Stromal cell of bone marrow (primary cell): ENCODE results near the gene RNLS.
"Not testable (repeated sequence)": the region's sequence is repeated elsewhere in the genome, so short reads cannot be mapped to it uniquely, and the experiment has no call there.

ENCODE experiments used
- DNase-seq: peaks from one replicate; pipeline ENCODE4 v3.0.0-alpha.2; 2012; ENCODE audit warnings: low read depth

Gene RNLS

DNA sequence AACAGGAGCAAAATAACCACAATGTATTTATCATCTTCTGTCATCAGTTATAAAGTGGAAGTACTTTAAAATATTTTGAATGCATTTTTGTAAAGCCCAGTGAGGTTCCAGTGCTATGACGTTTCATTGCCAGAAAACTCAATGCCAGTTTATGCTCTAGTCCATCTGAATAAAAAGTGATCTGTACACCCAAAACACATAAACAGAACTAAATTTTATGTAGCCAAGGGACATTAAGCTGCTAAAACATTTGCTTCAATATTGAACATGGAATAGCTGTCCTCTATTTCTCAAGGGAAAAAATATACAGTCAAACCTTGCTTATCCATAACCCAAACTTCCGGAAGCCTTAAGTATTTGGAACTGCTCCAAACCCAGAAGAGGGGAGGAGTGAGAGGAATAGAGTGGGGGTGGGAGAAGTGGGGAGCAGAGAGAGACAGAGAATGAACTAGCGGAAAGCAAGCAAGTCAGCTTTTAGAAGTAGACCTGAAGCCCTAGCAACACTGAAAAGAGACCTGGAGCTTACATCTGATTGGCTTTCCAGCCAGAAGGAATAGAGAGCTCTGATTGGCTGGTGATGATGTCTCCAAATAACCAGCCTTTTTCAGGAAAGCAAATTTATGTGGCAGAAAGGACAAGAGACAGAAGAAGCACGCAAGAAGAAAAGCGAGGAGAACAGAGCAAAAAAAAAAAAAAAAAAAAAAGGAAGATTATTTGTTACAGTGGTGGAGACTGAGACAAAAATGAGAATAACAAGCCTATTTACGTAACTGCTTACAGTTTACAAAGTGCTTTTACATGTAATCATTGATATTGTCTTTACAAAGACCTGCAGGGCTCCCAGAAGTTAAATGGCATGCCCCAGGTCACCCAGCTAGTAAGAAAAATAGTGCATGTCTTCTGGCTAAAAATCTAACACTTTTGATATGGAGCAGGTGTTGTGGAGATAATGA, 196.0 kb downstream of the RNLS start:
- DNase-seq: peak; percentile 67

DNA sequence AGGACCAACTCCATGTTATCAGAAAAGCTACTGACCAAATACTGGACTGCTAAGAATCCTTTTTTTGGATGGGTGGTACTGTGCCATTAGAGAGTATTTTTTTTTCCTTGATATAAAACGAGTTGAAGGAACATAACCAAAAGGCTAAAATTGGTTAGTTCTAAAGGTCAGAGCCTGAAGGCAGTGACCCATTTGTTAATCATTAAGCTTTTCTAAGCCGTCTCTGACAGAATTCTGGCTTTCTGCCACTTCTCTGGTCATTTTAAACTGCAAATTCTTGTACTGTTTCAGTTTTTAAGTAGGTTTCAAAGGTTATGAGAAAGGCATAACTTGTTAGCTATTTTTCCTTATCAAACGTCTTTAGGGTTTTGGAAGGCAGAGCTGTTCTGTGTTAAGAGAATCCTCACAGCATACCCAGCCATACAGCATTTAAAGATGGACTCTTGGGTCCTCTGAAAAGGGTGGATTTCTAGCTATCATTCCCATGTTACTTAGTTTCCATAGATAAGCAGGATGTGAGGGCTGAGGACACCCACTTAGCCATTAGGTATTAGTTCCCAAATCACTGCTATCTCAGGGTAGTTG, 196.8 kb downstream of the RNLS start:
- no peak for DNase-seq

DNA sequence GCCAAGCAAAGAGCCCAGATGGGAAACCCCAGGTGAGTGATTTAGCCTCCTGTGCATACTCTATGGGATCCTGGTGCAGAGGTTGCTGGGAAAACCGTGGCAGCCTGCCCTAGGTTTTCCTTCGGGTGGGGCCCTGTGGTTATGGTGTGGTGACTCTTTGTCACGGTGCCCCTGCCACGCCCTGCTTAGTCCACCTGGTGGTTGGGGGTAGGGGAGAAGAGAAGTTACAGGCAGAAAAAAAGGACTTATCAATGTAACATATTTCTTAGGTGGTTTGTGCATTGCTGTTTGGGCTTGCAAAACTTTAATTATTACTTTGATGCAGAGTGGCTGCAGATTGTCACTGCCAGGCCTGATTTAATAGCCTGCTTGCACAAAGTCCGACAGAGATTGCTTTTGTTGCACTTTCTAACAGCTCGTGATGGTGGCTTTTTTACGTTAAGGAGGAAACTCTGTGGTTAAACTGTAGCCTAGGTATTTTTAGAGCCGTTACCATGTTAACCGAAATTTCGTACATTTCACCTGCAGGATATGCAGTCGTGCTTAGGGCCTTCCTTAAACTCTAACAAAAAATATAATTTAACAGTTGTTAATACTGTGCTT, 197.4 kb downstream of the RNLS start:
- no peak for DNase-seq

DNA sequence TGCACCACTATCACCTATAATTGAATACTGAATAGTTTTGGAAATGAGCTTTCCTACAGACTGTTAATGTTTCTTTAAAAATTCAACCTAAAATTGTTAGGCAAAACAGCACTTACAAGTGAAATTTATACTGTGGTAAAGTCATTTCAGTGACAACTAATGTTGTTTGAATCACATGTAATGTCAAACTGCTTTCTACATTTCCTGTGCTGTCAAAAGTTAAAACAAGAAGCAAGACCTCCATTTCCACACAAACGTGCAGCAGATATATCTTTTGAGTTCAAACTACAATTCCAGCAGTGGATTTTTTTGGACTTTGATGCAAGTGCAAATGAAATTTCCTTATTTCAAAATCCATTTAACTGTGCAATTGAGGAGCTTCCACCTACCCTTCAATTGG, 199.8 kb downstream of the RNLS start:
- DNase-seq: no peak

DNA sequence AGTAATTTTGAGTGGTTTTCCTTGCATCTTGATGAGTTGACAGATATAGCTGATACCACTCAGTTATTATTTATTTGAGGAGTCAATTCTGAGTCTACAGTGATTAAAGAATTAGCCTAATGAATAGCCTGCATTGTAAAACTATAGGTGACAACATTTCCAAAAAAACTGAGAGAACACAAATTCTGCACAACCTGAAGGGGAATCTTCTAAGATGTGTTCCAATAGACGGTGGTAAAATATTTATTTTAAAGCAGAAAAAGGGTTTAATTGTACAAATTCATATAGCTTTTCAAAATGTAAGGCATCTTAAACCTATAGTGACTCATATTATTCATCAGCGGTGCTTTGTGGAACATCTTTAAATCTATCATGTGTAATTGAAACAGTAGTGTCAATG, 200.4 kb downstream of the RNLS start:
- DNase-seq: no peak

DNA sequence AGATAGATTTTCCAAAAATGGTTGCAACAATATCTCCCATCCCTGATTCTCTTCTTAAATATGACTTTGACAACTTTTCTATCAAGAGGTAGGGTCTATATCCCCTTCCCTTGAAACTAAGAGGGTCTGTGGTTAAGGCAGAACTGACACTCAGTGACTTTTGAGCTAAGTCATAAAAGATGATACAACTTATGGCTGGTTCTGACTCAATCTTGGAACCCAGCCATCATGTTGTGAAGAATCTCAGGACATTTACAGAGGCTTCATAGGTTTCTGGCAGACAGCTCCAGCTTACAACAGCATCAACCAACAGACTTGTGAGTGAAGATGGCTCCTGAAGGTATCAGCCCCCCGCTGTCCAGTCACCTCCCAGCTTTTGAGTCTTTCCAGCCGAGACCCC, 203.5 kb downstream of the RNLS start:
- peak; percentile 69 for DNase-seq

DNA sequence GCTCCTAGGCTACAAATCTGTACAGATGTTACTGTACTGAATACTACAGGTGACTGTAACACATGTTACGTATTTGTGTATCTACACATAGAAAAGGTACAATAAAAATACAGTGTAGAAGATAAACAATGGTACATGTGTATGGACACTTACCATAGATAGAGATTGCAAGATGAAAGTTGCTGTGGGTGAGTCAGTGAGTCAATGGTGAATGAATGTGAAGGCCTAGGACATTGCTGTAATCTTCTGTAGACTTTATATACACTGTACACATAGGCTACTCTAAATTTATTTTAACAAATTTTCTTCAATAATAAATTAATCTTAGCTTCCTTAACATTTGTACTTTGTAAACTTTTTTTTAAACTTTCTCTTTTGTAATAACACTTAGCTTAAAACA, 205.6 kb downstream of the RNLS start:
- DNase-seq: no peak

DNA sequence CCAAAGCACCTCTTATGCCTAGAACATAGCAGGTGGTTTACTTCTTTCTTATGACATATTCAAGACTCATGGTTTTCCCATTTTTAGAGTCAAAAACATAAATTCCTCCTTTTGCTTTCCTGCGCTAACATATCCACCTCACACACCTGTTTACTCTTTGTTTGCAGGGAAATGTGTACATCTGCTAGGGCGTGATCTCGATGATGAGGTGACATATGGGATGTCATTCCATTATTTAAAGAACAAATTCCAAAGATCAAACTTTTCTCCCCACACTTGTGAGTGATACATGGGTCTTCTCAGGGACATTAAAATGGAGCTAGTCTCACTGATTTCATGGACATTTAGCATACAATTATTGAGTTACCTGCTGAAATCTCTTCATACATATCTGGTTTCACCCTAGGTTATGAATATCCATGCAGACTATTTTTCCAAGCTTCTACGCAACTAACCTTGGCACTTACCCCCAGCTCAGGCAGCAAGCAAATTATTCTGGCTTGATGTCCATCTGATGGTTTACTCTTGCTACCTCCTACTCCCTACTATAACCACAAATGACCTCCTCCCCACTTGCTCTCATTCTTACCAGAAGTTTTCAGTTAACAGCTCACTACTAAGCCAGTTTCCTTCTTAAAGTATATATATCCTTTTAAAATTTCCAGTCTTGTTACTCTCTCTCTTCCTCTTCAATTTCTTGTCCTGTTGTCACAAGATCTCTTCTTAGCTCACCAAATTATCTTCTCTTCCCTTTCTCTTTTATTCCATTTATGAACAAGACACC, 208.5 kb downstream of the RNLS start:
- DNase-seq: peak; percentile 1

DNA sequence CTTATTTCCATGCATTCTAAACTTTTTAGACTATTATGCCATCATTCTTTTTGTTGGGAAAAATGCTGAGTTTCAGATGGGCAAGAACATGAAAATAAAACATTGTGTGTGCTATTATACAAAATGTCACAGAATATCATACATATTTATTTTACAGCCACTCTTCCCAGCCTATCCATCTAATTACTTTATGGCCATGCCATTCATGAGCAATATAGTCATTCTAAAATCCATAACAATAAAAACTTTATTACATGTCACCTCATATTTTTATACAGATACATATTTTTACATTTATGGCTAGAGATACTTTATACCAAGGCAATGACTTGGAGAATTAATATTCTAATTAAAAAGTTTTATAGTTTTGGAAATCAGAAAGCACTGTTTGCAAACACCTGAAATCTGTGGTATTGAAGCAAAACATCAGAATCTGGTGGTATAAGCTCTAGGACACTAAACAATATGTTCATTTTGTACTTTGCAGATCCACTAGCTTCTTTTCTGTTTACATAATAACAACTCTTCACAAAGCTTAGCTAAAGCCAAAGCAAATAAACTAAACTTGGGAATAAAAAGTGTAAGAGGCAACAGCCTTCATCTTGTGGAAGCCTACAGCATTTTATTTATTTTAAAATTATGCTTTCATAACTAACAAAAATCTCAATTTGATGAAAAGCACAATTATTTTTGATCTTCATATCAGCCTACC, 210.1 kb downstream of the RNLS start:
- no peak for DNase-seq

DNA sequence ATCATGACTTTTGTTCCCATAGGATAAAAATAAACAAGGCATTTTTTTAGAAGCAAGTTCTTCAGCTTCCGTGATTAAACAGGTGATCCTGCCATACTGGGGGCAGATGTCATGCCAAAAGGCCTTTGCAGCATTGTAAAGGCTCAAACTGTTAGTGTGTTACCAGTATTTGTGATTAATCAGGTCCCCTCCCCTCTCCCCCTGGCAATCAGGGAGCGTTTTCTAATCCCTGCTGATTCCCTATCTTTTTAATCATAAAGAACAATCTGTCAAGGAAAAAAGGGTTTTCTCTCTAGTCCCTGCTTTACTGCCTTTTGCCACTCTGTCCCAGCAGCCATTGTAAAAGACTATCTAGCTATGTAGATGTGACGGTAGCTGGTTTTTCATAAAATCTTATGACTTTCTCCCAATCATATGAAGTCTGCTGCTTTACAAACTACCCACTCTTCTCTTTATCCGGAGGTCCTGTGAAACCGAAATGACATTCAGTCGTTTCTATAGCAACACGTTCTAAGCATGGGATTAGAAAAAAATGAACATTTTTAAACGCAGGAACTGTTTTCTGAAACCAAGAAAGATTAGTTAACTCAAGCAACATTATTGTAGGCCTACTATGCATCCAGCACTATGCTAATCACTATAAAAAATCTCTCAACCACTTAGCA, 210.9 kb downstream of the RNLS start:
- DNase-seq: no peak

DNA sequence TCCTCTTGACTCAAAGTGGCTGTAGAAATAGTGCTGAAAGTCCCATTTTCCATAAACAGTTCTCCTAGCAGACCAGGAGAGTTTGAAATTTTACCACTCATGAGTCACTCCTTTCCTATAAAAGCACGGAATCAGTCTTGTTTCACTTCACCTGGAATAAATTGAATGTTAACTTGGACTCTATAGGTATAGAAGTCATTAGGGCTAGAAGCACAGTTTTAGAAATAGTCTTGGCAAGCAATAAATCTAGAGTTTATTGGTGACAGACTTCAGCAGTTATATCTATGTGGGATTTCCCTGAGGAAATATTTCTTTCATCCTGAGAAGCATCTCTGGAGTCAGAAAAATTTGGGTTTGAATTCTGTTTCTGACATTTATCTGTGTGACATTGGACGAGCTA, 212.4 kb downstream of the RNLS start:
- DNase-seq: no peak

DNA sequence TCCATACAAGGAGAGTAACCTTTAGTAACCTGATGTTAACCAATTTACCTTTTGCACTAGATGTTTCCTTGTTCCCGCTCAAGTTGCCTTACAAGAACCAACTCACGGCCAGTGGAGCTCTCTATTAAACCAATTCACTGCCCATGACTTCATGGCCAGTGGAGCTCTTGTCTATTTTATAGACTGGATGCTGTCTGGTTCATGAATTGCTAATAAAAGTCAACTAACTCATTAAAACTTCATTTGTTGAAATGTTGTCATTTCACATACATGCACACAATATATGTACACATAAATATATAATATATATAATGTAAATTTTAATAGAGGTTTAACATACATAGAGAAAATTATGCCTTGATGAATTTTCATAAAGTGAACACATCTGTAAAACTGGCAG, 216.3 kb downstream of the RNLS start:
- no peak for DNase-seq

DNA sequence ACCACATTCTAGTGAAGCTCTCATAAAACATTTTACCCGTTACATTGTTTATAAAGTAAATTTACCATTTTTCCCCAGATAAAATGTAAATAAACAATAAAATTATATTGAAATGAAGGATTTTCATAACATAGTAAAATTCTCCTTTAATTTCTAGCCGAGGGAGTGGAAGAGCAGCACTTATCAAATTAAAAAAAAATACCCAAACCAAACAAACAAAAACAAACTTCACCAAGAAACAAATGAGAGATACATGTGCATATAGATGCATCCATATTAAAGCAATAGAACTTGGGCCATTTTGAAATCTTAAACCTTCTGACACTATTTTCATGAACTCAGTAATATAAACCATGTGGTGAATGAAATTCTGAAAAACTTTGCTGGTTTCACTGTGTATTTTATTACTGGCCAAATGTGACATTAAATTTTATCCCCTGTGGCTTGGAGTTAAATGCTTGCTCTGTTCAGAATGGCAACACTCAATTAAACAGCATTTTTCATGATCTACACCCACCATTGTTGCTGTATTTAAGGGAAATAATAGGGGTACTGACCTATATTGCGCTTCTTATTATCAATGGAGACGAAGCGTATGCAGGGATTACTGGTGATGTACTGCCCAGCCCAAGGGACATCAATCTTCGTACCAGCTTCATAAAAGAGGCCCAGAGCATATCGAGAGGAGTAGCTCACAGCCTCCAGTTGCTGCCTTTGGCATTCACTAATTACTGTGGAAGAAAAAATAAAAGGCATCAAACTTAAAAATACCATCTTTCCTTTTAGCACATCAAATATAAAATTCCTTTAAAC, 220.9 kb downstream of the RNLS start:
- no peak for DNase-seq

DNA sequence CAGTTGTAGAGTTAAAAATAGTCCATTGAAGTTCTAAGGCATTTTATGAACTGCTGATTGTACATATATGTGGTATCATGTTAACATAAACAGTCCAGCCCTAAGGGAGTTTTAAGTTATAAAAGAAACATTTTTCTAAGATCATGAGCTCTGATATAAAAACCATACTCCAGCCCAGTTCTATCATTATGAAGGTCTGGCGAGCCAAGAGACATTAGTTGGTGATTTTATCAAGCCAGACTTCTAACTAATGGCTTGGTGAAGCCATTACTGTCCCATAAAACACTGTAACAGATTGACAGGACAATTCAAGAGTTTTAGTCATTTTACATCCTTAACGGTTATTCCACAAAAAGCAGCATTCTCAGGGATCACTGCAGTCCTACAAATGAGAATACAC, 221.6 kb downstream of the RNLS start:
- no peak for DNase-seq

DNA sequence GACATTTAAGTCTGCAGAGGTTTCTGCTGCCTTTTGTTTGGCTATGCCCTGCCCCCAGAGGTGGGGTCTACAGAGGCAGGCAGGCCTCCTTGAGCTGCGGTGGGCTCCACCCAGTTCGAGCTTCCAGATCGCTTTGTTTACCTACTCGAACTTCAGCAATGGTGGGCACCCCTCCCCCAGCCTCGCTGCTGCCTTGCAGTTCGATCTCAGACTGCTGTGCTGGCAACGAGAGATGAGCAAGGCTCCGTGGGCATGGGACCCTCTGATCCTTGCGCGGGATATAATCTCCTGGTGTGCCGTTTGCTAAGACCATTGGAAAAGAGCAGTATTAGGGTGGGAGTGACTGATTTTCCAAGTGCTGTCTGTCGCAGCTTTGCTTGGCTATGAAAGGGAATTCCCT, 227.4 kb downstream of the RNLS start:
- not testable (repeated sequence) for DNase-seq

DNA sequence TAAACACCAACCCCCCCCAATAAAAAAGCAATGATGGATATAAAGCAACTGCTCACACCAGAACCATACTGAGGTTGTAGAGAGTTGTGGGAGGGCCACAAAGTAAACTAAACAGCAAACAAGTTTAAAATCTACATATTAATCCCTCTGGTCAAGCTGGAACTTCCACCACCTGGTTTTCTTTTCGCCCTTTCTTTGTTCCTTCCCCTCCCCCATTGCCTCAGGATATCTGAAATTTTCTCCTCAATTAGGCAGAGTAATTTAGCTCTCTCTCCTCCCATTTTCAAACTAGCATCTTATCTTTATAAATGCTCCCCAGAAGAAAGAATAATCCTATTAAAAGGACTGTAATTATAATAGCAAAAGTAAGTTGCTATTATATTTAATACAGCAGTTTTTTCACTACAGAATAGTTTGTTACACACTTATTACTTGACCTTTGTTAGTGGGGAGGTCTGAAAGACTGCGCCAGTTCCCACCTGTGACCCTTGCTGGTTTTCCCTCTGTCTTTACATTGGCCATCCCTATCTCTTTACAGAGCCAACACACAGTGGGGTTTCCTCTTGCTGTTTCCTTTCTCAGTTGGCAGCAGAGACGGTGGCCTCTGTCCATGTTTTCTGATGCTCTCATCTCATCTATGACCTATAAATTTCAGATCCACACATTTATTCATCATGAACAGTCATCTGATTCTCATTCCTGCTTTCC, 235.4 kb downstream of the RNLS start:
- no peak for DNase-seq

DNA sequence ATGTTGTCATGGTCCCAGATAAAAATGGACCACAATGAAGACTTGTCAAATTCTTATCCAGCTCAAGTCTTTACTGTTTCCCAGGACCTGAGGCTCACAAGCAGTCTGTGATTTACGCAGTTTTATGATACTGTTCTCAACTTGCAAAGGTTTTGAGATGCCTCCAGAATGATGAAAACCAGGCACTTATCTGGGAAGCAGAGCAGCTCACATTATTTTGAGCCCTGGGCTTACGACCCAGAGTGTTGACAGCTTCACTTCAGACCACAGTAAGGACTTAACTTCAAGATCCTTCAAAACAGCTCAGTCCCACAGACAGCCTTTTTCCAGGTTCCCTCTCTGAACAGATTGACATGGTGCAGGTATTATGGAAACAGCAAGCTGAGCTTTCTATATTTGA, 236.1 kb downstream of the RNLS start:
- no peak for DNase-seq

DNA sequence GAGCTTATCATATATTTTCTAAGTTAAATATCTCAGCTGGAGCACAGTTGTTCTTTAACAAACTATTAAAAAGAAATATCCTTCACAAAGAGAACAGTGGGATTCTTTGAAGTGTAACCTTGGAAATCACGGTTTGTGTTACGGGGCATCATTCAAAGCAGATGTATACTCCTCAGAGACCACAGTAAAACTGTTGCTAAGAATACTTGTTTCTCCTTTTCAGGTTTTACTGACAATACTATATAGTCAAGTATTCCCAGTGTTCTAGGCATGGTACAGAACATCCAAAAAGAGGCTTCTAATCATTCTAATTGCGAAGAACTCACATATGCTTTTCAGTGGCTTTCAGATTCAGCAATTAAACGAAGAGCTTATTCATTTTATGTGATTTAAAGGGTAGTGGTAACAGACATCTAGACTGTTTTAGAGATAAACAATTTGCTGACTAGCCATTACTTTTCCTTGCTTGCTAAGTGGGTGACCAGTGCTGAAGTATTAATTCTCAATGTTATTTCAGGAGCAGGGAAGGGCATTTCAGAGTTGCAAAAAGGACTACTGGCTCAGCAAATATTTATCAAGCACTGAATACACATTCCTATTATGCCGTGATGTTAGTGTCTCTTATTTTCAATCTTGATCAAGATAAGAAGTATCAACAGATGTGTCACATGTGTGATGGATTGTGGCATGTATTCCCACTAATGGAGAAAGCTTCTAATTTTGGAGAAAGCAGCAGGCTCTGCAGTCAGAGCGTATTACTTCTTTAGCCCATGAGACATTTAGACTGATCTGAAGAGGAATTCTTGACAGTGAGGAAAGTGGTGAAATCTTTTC, 236.8 kb downstream of the RNLS start:
- no peak for DNase-seq
